GM19467 (cell line): Measurements from ENCODE around the gene KCNG3.

Experiments
- ATAC-seq: cut with Tn5 transposase; IDR thresholded peaks from one replicate; pipeline ENCODE4 v1.9.1; 2021; ENCODE audit warnings: mild to moderate bottlenecking, moderate library complexity; ENCODE audit not compliant: unreplicated experiment

KCNG3 gene

DNA sequence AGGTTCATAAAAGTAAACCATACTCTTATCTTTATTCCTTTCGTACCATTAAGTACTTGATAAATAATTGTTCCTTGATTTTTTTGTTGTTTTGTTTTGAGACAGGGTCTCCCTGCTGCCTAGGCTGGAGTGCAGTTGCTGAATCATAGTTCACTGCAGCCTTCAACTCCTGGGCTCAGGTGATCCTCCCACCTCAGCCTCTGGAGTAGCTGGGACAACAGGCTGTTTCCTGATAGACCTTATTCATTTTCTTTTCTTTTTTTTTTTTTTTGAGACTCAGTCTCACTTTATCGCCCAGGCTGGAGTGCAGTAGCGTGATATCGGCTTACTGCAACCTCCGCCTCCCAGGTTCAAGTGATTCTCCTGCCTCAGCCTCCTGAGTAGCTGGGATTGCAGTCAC lies 5.5 kb downstream of the KCNG3 start:
- no peak for ATAC-seq

DNA sequence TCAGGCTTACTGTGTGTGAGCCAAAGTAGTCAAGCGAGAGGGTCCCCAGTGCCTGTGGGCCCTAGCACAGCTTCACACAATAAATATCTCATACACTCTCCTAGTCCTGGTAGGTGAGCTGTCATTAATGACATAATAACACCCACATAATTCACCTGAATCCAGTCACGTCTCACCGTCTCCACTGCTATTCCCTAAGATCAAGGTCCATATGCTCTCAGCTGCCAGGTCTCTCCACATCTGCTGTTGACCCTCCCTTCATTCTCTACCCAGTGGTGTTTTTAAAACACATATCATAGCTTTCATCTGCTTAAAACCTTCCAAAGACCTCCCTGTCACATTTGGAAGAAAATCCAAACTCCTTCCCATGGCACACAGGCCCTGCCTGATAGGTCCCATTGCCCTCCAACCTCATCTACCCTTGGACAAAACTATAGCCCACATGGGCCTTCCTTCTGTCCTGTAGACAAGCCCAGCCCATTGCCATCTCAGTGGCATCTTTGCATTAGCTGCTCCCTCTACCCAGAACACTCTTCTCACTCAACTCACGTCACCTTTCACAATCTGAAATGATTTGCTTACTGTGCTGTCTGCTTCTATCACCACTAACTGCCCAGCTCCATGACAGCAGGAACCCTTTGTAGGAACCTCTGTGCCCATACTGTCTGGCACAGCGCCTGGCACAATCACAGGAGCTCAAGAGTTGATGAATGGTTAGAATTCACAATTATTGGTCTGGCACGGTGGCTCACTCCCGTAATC lies 7.5 kb downstream of the KCNG3 start:
- ATAC-seq: no peak

DNA sequence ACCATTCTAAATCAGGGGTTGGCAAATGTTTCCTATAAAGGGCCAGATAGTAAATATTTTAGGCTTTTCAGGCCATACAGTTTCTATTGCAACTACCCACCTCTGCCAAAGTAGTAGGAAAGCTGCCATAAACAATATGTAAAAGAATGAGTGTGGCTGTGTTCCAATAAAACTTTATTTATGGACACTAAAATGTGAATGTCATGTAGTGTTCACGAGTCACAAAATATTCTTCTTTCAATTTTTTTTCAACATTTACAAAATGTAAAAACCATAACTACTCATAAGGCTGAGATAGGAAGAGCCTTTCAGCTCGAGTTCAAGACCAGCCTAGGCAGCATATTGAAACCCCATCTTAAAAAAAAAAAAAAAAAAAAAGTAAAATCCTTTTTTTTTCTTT lies 13.4 kb downstream of the KCNG3 start:
- no peak for ATAC-seq

GRCh38 chr2:42474765-42475454 lies 18.9 kb downstream of the KCNG3 start:
- no peak for ATAC-seq

DNA sequence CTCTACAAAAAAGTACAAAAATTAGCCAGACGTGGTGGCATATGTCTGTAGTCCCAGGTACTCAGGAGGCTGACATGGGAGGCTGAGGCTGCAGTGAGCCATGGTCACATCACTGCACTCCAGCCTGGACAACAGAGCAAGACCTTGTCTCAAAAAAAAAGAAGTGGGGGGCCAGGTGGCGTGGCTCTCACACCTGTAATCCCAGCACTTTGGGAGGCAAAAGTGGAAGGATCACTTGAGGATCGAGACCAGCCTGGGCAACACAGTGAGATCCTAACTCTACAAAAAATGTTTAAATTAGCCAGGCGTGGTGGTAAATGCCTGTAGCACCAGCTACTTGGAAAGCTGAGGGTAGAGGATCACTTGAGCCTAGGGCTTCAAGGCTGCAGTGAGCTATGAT lies 23.1 kb downstream of the KCNG3 start:
- no peak for ATAC-seq

DNA sequence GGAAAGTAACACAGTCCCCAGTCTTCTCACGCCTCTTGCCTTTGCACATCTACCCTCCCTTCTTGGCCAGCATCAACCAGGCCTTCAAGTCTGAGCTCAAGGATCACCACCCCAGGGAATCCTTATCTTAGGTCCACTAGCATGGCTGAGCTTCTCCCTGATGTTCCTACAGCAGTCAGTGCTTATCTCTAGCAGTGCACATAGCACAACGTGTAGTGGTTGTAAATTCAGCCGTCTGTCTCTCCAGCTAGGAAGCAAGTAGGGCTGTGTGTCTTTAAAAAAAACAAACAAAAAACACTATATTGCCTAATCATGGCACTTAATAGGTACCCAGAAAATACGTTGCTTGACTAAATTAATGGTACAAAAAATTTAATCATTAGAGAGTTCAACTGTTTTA lies 29.2 kb downstream of the KCNG3 start:
- no peak for ATAC-seq

- ATAC-seq: no peak
Observed at GRCh38 chr2:42463570-42463969, 30.2 kb downstream of the KCNG3 start.

GRCh38 chr2:42459296-42459695 lies 34.5 kb downstream of the KCNG3 start:
- ATAC-seq: no peak

DNA sequence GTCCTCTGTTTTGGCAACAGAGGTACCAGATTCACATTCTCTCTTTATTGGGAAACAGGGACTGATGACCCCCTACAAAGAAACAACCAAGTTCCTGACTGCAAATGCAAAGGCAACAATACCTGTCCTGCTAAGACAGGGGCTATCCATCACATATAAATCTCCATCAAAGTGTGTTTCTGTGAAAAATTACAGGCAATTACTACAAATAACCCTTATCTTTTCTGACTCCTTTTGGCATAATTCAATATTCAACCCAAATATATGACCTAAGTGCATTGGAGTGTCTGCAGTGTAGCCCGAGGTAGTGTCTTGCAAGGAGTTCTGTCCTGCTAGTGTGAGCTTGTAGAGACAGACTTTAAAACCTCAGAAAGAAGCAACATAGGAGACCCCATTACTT lies 35.4 kb downstream of the KCNG3 start:
- ATAC-seq: no peak

DNA sequence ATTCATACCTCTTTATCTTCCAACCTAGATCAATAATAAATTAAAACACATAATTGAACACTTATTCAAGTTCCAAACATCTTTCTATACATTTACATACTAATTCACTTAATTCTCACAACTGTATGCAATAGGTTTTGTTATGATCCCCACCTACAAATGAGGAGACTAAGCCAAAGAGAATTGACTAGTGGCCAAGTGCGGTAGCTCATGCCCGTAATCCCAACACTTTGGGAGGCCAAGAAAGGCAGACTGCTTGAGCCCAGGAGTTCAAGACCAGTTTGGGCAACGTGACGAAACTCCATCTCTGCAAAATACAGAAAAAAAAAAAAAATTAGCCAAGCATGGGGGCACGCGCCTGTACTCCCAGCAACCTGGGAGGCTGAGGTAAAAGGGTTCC lies 36.8 kb downstream of the KCNG3 start:
- no peak for ATAC-seq

GRCh38 chr2:42456126-42456839 lies 37.5 kb downstream of the KCNG3 start:
- ATAC-seq: no peak

GRCh38 chr2:42452545-42452944 lies 41.2 kb downstream of the KCNG3 start:
- no peak for ATAC-seq

GRCh38 chr2:42450136-42450535 lies 43.6 kb downstream of the KCNG3 start:
- no peak for ATAC-seq

GRCh38 chr2:42449163-42450087 lies 44.4 kb downstream of the KCNG3 start:
- ATAC-seq: no peak

- no peak for ATAC-seq
Observed at GRCh38 chr2:42448163-42448562, 45.6 kb downstream of the KCNG3 start.

- no peak for ATAC-seq
Observed at GRCh38 chr2:42446503-42447271, 47.1 kb downstream of the KCNG3 start.

- ATAC-seq: no peak
Observed at GRCh38 chr2:42443718-42444399, 49.9 kb downstream of the KCNG3 start.

DNA sequence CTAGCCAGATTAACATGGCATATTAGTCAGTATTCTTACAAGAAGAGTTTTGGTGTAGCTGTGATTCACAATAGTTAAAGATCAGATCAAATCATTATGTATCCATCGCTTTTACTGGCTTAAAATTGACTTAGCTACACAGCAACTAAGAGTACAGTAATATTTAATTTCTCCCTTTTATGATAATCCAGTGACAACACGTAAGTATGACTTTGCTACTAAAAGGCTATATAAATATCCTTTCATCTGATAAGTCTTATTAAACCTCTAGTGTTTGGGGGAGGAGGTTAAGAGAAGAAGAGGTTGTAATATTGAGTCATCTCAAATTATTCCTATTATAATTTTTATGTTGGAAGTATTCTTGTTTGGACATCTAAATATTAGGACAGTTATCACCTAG lies 51.0 kb downstream of the KCNG3 start:
- ATAC-seq: no peak

GRCh38 chr2:42438685-42439084 lies 55.1 kb downstream of the KCNG3 start:
- ATAC-seq: no peak

DNA sequence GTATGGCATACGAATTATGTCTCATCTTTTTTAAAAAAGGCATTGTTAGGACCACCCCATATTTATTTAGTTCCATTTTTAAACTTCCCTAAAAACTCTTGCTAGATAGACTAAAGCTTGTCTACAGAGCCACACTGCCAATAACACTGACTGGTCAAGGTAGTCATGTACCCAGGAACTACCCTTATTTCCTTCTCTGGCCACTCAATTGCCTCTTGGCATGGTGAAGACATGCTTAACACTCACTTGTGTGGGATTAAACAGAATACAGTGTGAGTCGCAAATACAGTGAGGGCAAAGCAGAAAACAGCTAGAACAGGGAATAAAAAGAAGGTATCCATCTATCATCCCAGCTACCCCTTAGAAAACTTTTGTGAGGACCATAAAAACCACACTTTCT lies 57.4 kb downstream of the KCNG3 start:
- no peak for ATAC-seq
